ENCODE data around the gene LRRC57.

- TF ChIP-seq CTCF (IDR thresholded peaks at IDR 0.05) = no peak
- TF ChIP-seq POLR2AphosphoS5 (IDR thresholded peaks at IDR 0.05) = no peak
- TF ChIP-seq POLR2A (IDR thresholded peaks at IDR 0.05) = no peak
- TF ChIP-seq EP300 (IDR thresholded peaks at IDR 0.05) = no peak
These were observed 54.9 kb downstream of the LRRC57 start for GRCh38 chr15:42493679-42494078.

Data from stomach (tissue), 4 donors.